ENCODE results near the gene NEK3.
A peak's percentile ranks its signal among the peaks of the same experiment; 100 is the strongest.

Gene NEK3

DNA sequence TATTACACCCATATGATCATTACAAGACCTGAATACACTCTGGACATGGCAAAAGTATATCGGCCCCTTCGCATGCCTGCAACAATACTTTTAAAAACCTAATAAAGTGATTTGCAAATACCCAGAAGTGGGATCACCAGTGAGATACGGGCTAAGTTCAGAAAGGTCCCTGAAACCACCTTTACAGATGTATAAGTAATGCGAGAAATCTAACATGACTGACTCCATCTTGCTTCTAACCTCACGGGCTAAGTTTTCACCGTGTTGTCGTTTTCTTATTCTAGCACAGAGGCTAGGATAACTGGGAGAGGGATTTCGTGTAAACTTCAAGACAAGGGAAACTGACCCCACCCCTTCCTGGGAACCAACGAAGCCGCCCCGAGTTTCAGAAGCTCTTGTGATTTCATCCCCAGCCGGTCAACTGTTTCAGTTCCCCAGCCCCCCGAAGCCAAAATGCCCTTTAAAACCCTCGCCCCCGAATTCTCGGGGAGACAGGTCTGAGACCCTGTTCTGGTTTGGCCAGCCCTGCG lies 703 bp downstream of the NEK3 start:
- no peak for DNase-seq (ENCODE audit: insufficient read length, low spot score)
- no peak for FAIRE-seq
- TF ChIP-seq, protein P1, sequence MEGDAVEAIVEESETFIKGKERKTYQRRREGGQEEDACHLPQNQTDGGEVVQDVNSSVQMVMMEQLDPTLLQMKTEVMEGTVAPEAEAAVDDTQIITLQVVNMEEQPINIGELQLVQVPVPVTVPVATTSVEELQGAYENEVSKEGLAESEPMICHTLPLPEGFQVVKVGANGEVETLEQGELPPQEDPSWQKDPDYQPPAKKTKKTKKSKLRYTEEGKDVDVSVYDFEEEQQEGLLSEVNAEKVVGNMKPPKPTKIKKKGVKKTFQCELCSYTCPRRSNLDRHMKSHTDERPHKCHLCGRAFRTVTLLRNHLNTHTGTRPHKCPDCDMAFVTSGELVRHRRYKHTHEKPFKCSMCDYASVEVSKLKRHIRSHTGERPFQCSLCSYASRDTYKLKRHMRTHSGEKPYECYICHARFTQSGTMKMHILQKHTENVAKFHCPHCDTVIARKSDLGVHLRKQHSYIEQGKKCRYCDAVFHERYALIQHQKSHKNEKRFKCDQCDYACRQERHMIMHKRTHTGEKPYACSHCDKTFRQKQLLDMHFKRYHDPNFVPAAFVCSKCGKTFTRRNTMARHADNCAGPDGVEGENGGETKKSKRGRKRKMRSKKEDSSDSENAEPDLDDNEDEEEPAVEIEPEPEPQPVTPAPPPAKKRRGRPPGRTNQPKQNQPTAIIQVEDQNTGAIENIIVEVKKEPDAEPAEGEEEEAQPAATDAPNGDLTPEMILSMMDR (IDR thresholded peaks at IDR 0.05; ENCODE audit: insufficient read depth, missing control alignments): no peak

DNA sequence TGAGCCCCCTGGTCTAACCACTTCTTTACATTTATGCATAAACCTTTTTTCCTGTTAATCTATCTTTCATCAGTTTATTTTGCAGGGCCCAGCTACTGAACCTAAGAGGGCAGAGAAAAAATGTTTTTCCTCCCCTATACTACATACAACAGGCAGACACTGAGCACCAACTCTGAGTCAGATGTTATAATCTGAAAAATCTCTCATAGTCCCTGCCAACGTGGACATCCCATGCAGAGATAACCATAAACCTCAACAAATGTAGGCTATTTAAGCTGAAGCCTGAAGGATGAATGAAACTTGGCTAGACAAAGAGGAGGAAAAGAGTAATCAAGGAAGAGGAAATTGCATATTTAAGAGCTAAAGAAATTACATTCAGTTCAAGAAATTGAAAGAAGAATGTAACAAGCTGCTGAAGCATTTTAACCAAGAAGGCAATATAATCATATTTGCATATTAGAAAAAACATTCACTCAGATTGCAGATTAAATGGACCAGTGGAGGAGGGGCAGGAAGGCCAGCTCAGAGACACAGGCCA lies 2.6 kb downstream of the NEK3 start:
- TF ChIP-seq, protein P1 (IDR thresholded peaks at IDR 0.05; ENCODE audit: insufficient read depth, missing control alignments): no peak
- FAIRE-seq (no peak), DNase-seq (ENCODE audit: insufficient read length, low spot score) (no peak)

DNA sequence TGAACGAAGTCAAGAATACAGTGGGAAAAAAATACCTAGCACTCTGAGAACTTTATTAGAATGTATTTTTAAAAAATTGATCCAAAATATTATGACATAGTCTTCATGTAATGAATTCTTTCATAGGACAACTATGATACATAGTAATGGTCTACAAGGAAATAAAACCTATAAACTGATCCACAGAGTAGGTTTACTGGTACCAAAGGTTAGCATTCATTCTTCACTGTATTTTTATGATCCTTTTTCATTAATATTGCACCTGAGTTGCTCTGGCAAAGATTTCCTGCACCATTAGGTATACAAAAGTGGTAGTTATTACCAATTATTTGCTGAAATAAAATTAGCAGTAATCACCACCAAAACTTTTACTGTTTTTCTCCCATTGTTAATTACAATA lies 4.2 kb downstream of the NEK3 start:
- TF ChIP-seq, protein P1 (IDR thresholded peaks at IDR 0.05; ENCODE audit: insufficient read depth, missing control alignments): no peak
- DNase-seq (ENCODE audit: insufficient read length, low spot score): no peak
- FAIRE-seq: no peak

DNA sequence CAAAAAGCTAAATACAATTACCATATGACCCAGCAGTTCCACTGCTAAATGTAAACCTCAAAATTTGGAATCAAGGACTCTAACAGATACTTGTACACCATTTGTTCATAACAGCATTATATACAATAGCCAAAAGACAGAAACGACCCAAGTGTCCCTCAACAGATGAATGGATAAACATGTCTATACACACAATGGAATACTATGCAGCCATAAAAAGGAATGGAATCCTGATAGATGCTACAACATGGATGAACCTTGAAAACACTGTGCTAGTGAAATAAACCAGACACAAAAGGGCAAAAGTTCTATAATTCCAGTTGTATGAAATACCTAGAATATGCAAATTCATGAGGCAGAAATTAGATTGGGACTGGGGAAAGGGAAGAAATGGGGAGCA lies 12.2 kb downstream of the NEK3 start:
- no peak for DNase-seq (ENCODE audit: insufficient read length, low spot score)
- TF ChIP-seq, protein P1 (IDR thresholded peaks at IDR 0.05; ENCODE audit: insufficient read depth, missing control alignments): no peak
- no peak for FAIRE-seq

DNA sequence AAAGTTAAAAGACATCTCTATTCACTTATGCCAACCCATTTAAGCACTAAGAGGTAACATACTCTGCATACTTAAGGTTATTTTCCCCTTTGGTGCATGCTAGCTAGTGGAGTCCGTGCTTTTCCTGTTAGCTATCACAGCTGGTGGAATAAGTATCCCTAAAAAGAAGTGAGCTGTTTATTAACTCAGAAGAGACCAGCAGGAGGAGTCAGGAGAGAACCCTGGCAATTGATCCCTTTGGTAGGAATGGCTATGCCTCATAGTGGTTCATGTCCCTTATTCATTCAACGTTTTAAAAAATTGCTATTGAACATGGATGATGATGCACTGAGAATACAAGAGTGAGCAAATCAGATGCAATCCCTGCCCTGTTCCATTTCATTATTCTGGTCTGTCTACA lies 18.1 kb downstream of the NEK3 start:
- FAIRE-seq (no peak), DNase-seq (ENCODE audit: insufficient read length, low spot score) (no peak)
- TF ChIP-seq, protein P1 (IDR thresholded peaks at IDR 0.05; ENCODE audit: insufficient read depth, missing control alignments): peak; percentile 10

DNA sequence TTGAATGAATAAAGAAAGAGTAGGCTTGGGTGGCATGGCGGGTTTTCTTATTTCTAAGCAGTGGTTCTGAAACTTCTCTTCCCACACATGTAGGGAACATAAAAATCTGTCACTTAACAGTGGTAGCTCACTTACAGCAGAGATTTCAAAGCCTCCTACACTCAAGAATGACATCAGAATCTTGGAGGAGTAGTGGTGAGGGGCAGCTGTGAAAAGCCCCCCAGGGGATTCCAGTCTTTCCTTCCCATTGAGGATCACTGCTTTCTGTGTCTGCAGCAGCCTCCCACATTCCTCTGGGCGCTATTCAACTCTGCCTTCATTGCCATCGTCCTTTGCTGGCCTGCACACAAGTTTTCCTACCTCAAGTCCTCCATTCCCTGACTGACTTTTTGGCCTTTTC lies 21.9 kb downstream of the NEK3 start:
- TF ChIP-seq, protein P1 (IDR thresholded peaks at IDR 0.05; ENCODE audit: insufficient read depth, missing control alignments): no peak
- FAIRE-seq: no peak
- DNase-seq (ENCODE audit: insufficient read length, low spot score): no peak

DNA sequence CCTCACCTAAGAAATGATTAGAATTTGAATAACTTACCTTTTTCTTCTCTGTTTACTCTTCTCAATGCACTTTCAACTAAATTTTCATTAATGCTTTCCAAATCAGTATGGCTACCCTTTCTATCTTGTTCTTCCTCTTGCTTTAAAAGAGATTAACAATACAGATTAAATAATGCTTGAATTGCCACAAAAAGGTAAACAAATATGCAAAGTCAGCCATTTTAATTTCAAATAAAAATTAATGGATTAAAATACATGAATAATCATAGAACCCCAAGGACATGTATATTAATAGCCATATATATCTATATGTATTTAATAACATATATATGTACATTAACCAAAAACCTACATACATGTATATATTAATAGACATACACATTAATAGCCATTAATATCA lies 22.6 kb downstream of the NEK3 start:
- DNase-seq (ENCODE audit: insufficient read length, low spot score): no peak
- TF ChIP-seq, protein P1 (IDR thresholded peaks at IDR 0.05; ENCODE audit: insufficient read depth, missing control alignments): no peak
- FAIRE-seq: no peak
